Measurements from ENCODE around the gene PPP1R37.

Gene PPP1R37

GRCh38 chr19:45139286-45140143 lies 46.5 kb downstream of the PPP1R37 start:
- H3K79me2 ChIP-seq (ENCODE audit: control insufficient read depth, insufficient read depth, low read length, poor library complexity) = no peaks in the 10 kb centered on the region
- no peak overlapping the region for H4K12ac ChIP-seq (ENCODE audit: low read depth, low read length)
- H3K36me3 ChIP-seq (ENCODE audit: control insufficient read depth in 1 of 2, insufficient read depth in 2 of 2, low read length in 2 of 2) = peaks cover 28 to 30% of the 10 kb centered on the region in 2 experiments
- H2AFZ ChIP-seq (ENCODE audit: insufficient read depth, low read length, poor library complexity) = no peak overlapping the region
- H4K8ac ChIP-seq (ENCODE audit: low read depth, low read length) = no peak overlapping the region
- no peak overlapping the region for H3K9ac ChIP-seq (ENCODE audit: low read length)
- H3K14ac ChIP-seq (ENCODE audit: low read length) = no peak overlapping the region
- H2BK12ac ChIP-seq (ENCODE audit: low read length) = no peak overlapping the region
- H2BK120ac ChIP-seq (ENCODE audit: insufficient read depth, low read length, poor library complexity) = no peak overlapping the region
- peaks cover 4 to 5% of the 10 kb centered on the region in 2 experiments for H3K4me1 ChIP-seq (ENCODE audit: control insufficient read depth in 1 of 2, insufficient read depth in 2 of 2, low read length in 2 of 2)
- H4K91ac ChIP-seq (ENCODE audit: low read depth, low read length) = no peak overlapping the region
- no peak overlapping the region for H2BK5ac ChIP-seq (ENCODE audit: low read depth, low read length, poor library complexity)
- DNase-seq = no peak
- no peak overlapping the region for H3K4me3 ChIP-seq (ENCODE audit: low read depth, low read length)
- no peak overlapping the region for H3K4me2 ChIP-seq (ENCODE audit: low read length)
- no peaks in the 10 kb centered on the region for H3K27me3 ChIP-seq (ENCODE audit: insufficient read depth, low read length)
- H3K18ac ChIP-seq (ENCODE audit: low read length) = no peak overlapping the region
- WGBS (ENCODE audit: extremely low coverage, insufficient coverage, insufficient read length) = no CpG with 5 or more reads among the region's 24 CpGs
- no peak overlapping the region for H3K27ac ChIP-seq (ENCODE audit: low read depth, low read length)
- no peak overlapping the region for H3K23ac ChIP-seq (ENCODE audit: low read length)
- no peaks in the 10 kb centered on the region for H3K9me3 ChIP-seq (ENCODE audit: insufficient read depth, low read depth, low read length)
- no peak overlapping the region for H3K4ac ChIP-seq (ENCODE audit: low read depth, low read length)
- no peak overlapping the region for H2AK5ac ChIP-seq (ENCODE audit: low read length)
- H3K79me1 ChIP-seq (ENCODE audit: low read length) = no peaks in the 10 kb centered on the region

DNA sequence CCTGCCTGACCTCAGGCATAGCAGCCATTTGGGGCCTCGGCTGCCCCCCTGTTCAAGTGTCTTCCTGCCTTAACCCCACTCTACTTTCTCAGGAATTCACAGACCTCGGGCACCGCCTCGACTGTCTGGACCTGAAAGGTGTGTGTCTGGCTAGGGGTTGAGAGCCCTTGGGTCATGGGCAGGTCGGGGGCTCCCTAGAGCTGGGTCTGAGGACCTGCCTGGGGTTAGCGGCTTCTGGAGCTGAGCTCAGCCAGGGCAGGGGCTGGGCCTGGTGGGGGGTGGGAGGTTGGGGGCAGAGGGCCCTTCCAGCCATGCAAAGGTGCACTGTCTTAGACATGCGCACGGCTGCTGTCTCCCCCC lies 47.1 kb downstream of the PPP1R37 start:
- H4K12ac ChIP-seq (ENCODE audit: low read depth, low read length) = no peak overlapping the region
- H3K23ac ChIP-seq (ENCODE audit: low read length) = no peak overlapping the region
- no peak overlapping the region for H2BK12ac ChIP-seq (ENCODE audit: low read length)
- WGBS (ENCODE audit: extremely low coverage, insufficient coverage, insufficient read length) = no CpG with 5 or more reads among the region's 8 CpGs
- H3K4ac ChIP-seq (ENCODE audit: low read depth, low read length) = no peak overlapping the region
- no peak overlapping the region for H3K14ac ChIP-seq (ENCODE audit: low read length)
- no peaks in the 10 kb centered on the region for H3K27me3 ChIP-seq (ENCODE audit: insufficient read depth, low read length)
- H3K9me3 ChIP-seq (ENCODE audit: insufficient read depth, low read depth, low read length) = no peaks in the 10 kb centered on the region
- DNase-seq = no peak
- no peaks in the 10 kb centered on the region for H3K79me1 ChIP-seq (ENCODE audit: low read length)
- H3K4me3 ChIP-seq (ENCODE audit: low read depth, low read length) = no peak overlapping the region
- H2BK120ac ChIP-seq (ENCODE audit: insufficient read depth, low read length, poor library complexity) = no peak overlapping the region
- no peaks in the 10 kb centered on the region for H3K79me2 ChIP-seq (ENCODE audit: control insufficient read depth, insufficient read depth, low read length, poor library complexity)
- H3K4me1 ChIP-seq (ENCODE audit: control insufficient read depth in 1 of 2, insufficient read depth in 2 of 2, low read length in 2 of 2) = peaks cover 4 to 5% of the 10 kb centered on the region in 2 experiments
- peaks cover 34 to 36% of the 10 kb centered on the region in 2 experiments for H3K36me3 ChIP-seq (ENCODE audit: control insufficient read depth in 1 of 2, insufficient read depth in 2 of 2, low read length in 2 of 2)
- H2AFZ ChIP-seq (ENCODE audit: insufficient read depth, low read length, poor library complexity) = no peak overlapping the region
- H3K4me2 ChIP-seq (ENCODE audit: low read length) = no peak overlapping the region
- H4K8ac ChIP-seq (ENCODE audit: low read depth, low read length) = no peak overlapping the region
- no peak overlapping the region for H2AK5ac ChIP-seq (ENCODE audit: low read length)
- no peak overlapping the region for H3K9ac ChIP-seq (ENCODE audit: low read length)
- H3K27ac ChIP-seq (ENCODE audit: low read depth, low read length) = no peak overlapping the region
- no peak overlapping the region for H4K91ac ChIP-seq (ENCODE audit: low read depth, low read length)
- H2BK5ac ChIP-seq (ENCODE audit: low read depth, low read length, poor library complexity) = no peak overlapping the region
- no peak overlapping the region for H3K18ac ChIP-seq (ENCODE audit: low read length)

GRCh38 chr19:45140533-45140932 lies 47.6 kb downstream of the PPP1R37 start:
- H2AFZ ChIP-seq (ENCODE audit: insufficient read depth, low read length, poor library complexity) = no peak overlapping the region
- no peak overlapping the region for H3K27ac ChIP-seq (ENCODE audit: low read depth, low read length)
- H3K79me2 ChIP-seq (ENCODE audit: control insufficient read depth, insufficient read depth, low read length, poor library complexity) = no peaks in the 10 kb centered on the region
- no peak overlapping the region for H2BK5ac ChIP-seq (ENCODE audit: low read depth, low read length, poor library complexity)
- H3K4ac ChIP-seq (ENCODE audit: low read depth, low read length) = no peak overlapping the region
- WGBS (ENCODE audit: extremely low coverage, insufficient coverage, insufficient read length) = no CpG with 5 or more reads among the region's 11 CpGs
- no peak overlapping the region for H4K12ac ChIP-seq (ENCODE audit: low read depth, low read length)
- no peak overlapping the region for H3K4me3 ChIP-seq (ENCODE audit: low read depth, low read length)
- H2BK12ac ChIP-seq (ENCODE audit: low read length) = no peak overlapping the region
- no peak overlapping the region for H2AK5ac ChIP-seq (ENCODE audit: low read length)
- no peaks in the 10 kb centered on the region for H3K9me3 ChIP-seq (ENCODE audit: insufficient read depth, low read depth, low read length)
- no peak overlapping the region for H3K4me2 ChIP-seq (ENCODE audit: low read length)
- H3K18ac ChIP-seq (ENCODE audit: low read length) = no peak overlapping the region
- H2BK120ac ChIP-seq (ENCODE audit: insufficient read depth, low read length, poor library complexity) = no peak overlapping the region
- H3K79me1 ChIP-seq (ENCODE audit: low read length) = no peaks in the 10 kb centered on the region
- H3K9ac ChIP-seq (ENCODE audit: low read length) = no peak overlapping the region
- H3K4me1 ChIP-seq (ENCODE audit: control insufficient read depth in 1 of 2, insufficient read depth in 2 of 2, low read length in 2 of 2) = peaks cover 4 to 5% of the 10 kb centered on the region in 2 experiments
- no peaks in the 10 kb centered on the region for H3K27me3 ChIP-seq (ENCODE audit: insufficient read depth, low read length)
- DNase-seq = no peak
- peaks cover 38 to 40% of the 10 kb centered on the region in 2 experiments for H3K36me3 ChIP-seq (ENCODE audit: control insufficient read depth in 1 of 2, insufficient read depth in 2 of 2, low read length in 2 of 2)
- H4K8ac ChIP-seq (ENCODE audit: low read depth, low read length) = no peak overlapping the region
- no peak overlapping the region for H4K91ac ChIP-seq (ENCODE audit: low read depth, low read length)
- no peak overlapping the region for H3K23ac ChIP-seq (ENCODE audit: low read length)
- H3K14ac ChIP-seq (ENCODE audit: low read length) = no peak overlapping the region

GRCh38 chr19:45141203-45141900 lies 48.4 kb downstream of the PPP1R37 start:
- no peak overlapping the region for H2BK120ac ChIP-seq (ENCODE audit: insufficient read depth, low read length, poor library complexity)
- H3K14ac ChIP-seq (ENCODE audit: low read length) = no peak overlapping the region
- H4K91ac ChIP-seq (ENCODE audit: low read depth, low read length) = no peak overlapping the region
- H4K8ac ChIP-seq (ENCODE audit: low read depth, low read length) = no peak overlapping the region
- no peak overlapping the region for H3K27ac ChIP-seq (ENCODE audit: low read depth, low read length)
- no peaks in the 10 kb centered on the region for H3K9me3 ChIP-seq (ENCODE audit: insufficient read depth, low read depth, low read length)
- H3K36me3 ChIP-seq (ENCODE audit: control insufficient read depth in 1 of 2, insufficient read depth in 2 of 2, low read length in 2 of 2) = peaks cover 45 to 46% of the 10 kb centered on the region in 2 experiments
- no peaks in the 10 kb centered on the region for H3K79me1 ChIP-seq (ENCODE audit: low read length)
- H3K79me2 ChIP-seq (ENCODE audit: control insufficient read depth, insufficient read depth, low read length, poor library complexity) = no peaks in the 10 kb centered on the region
- H3K4ac ChIP-seq (ENCODE audit: low read depth, low read length) = no peak overlapping the region
- H3K9ac ChIP-seq (ENCODE audit: low read length) = no peak overlapping the region
- peaks cover 3% of the 10 kb centered on the region in 2 experiments for H3K4me1 ChIP-seq (ENCODE audit: control insufficient read depth in 1 of 2, insufficient read depth in 2 of 2, low read length in 2 of 2)
- no peaks in the 10 kb centered on the region for H3K27me3 ChIP-seq (ENCODE audit: insufficient read depth, low read length)
- no peak overlapping the region for H3K4me3 ChIP-seq (ENCODE audit: low read depth, low read length)
- H3K18ac ChIP-seq (ENCODE audit: low read length) = no peak overlapping the region
- no peak overlapping the region for H2AK5ac ChIP-seq (ENCODE audit: low read length)
- no peak overlapping the region for H2BK12ac ChIP-seq (ENCODE audit: low read length)
- no peak overlapping the region for H3K23ac ChIP-seq (ENCODE audit: low read length)
- H2BK5ac ChIP-seq (ENCODE audit: low read depth, low read length, poor library complexity) = no peak overlapping the region
- H3K4me2 ChIP-seq (ENCODE audit: low read length) = no peak overlapping the region
- DNase-seq = no peak
- H4K12ac ChIP-seq (ENCODE audit: low read depth, low read length) = no peak overlapping the region
- H2AFZ ChIP-seq (ENCODE audit: insufficient read depth, low read length, poor library complexity) = no peak overlapping the region
- WGBS (ENCODE audit: extremely low coverage, insufficient coverage, insufficient read length) = no CpG with 5 or more reads among the region's 28 CpGs

Measured in trophoblast cell (in vitro differentiated cells and primary cell).